NCI-H1417 treated with DMSO at 0.1 percent for 48 hours (cell line): ENCODE measurements around the gene RAD9B.
"Not testable (repeated sequence)": the region's sequence is repeated elsewhere in the genome, so short reads cannot be mapped to it uniquely, and the experiment has no call there.

Experiments
- DNase-seq: peaks from one replicate; lab custom pipeline; 2025; lab: John Stamatoyannopoulos, UW

RAD9B gene

GRCh38 chr12:110501752-110502738 is at the start of gene RAD9B, which contains the start of gene VPS29:
Gene RAD9B (plus strand): TSS chr12:110502331. CDS start chr12:110502338, 7 bp downstream.
Gene VPS29 (minus strand): TSS chr12:110502111. CDS start chr12:110502051, 60 bp downstream.
- peak; percentile 99 for DNase-seq

- DNase-seq = no peak
These were observed 48.4 kb upstream of the RAD9B start for GRCh38 chr12:110453569-110454296.

GRCh38 chr12:110458756-110459155 is 43.4 kb upstream of the RAD9B start:
- DNase-seq = no peak

GRCh38 chr12:110461189-110461588 is 40.9 kb upstream of the RAD9B start:
- DNase-seq = not testable (repeated sequence)

- DNase-seq = no peak
These were observed 37.1 kb upstream of the RAD9B start for GRCh38 chr12:110465024-110465423.

- DNase-seq = not testable (repeated sequence)
These were observed 36.4 kb upstream of the RAD9B start for GRCh38 chr12:110465765-110466164.

GRCh38 chr12:110466791-110467190 is 35.3 kb upstream of the RAD9B start:
- DNase-seq = no peak

GRCh38 chr12:110467847-110468213 is 34.3 kb upstream of the RAD9B start:
- DNase-seq = no peak

- peak; percentile 99 for DNase-seq
These were observed 33.7 kb upstream of the RAD9B start, which contains the start of the genes FAM216A and GPN3 for GRCh38 chr12:110468214-110469048. Gene FAM216A (plus strand): TSS chr12:110468845. CDS start chr12:110468876, 31 bp downstream. Gene GPN3 (minus strand): TSS chr12:110468257. CDS start chr12:110468203, 54 bp downstream.

- no peak for DNase-seq
These were observed 26.7 kb upstream of the RAD9B start for GRCh38 chr12:110475426-110475825.

GRCh38 chr12:110498984-110499706 is 3.0 kb upstream of the RAD9B start:
- DNase-seq = no peak

GRCh38 chr12:110501399-110501751 is 756 bp upstream of the RAD9B start:
- no peak for DNase-seq

- DNase-seq = no peak
These were observed 1.3 kb downstream of the RAD9B start for GRCh38 chr12:110503432-110503831.

- DNase-seq = no peak
These were observed 3.2 kb downstream of the RAD9B start for GRCh38 chr12:110505332-110505731.

- no peak for DNase-seq
These were observed 6.0 kb downstream of the RAD9B start for GRCh38 chr12:110508071-110508586.

GRCh38 chr12:110513842-110514241 is 11.7 kb downstream of the RAD9B start:
- DNase-seq = no peak

- DNase-seq = no peak
These were observed 12.2 kb downstream of the RAD9B start for GRCh38 chr12:110514363-110514762.

GRCh38 chr12:110516995-110517394 is 14.9 kb downstream of the RAD9B start:
- no peak for DNase-seq

- DNase-seq = not testable (repeated sequence)
These were observed 15.9 kb downstream of the RAD9B start for GRCh38 chr12:110518014-110518413.

GRCh38 chr12:110520876-110521712 is 19.0 kb downstream of the RAD9B start:
- not testable (repeated sequence) for DNase-seq
